ENCODE results near the gene EFNA5. TPM values are rescaled to one million over a fixed set of nuclear protein-coding genes. Genes with fewer than 3 reads are reported as not detected.

EFNA5 gene
- total RNA-seq, 1 donor from 2014 or later, result 0.23 TPM

DNA sequence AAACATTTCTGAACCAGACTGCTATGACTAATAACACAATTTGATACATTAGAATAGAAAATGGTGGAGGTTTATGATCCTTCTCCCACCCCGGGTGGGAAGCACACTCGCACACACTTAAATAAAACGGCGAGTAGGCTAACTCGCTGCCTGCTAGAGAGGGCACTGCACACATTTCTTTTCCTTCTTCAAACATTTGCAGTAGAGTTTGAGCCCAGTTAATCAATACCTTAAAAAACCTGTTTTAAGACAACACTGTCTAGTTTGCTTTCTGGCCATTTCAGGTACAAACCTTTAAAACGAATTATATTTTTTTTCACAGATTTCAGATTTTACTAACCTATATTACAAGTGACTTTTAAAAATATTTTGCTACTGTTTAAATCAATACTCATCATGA is 63.5 kb downstream of the EFNA5 start:
- intact Hi-C loops (cut with micrococcal nuclease), result loop anchor here (10.0 kb wide), 1 partner anchor 138 kb away; no protein-coding TSS in a partner anchor

DNA sequence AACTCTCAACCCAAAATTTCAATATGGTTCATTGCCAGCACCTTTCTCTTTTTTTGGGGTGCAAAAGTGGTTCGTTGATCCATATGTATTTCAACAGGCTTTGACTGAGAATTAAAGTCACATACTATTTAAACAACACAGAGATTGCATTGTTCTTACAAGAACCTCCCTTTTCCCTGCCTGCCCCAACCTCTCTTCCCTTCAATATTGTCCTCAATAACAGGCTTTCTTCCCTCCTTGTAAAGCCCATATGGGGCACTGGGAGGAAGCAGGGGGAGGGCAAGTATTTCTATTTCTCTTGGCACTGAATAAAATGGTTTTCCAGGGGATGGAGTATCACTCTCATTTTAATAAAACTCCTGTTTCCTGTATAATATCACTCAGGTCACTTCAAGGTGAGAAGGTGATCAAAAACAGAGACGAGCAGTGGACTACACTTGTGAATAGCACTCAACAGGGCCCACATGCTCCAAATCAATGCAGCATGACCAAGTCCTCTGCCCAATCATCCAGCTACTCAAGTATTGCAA is 65.1 kb downstream of the EFNA5 start:
- intact Hi-C loops (cut with micrococcal nuclease), result loop anchor here (10.0 kb wide), 1 partner anchor 139 kb away; no protein-coding TSS in a partner anchor

DNA sequence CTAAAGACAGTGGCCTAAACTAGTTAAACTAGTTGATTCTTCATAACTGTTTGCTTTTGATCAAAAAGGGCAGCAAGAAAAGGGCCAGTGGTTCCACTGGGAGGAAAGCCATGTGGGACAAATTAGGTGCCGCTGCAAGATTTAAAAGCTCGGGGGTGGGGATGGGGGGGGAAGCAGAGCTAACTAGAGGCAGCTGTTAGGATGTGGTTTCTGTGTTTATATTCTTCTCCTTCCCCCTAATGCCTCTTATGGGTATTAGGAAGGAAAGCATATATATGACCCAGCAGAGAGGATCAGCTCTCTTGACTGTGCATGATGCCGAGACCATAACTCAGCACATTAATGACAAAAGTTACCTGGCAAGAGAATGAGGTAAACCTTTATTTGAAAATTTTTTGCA is 65.7 kb downstream of the EFNA5 start:
- intact Hi-C loops (cut with micrococcal nuclease), result loop anchor here (10.0 kb wide), 1 partner anchor 140 kb away; no protein-coding TSS in a partner anchor

GRCh38 chr5:107604146-107604910 is 66.4 kb downstream of the EFNA5 start:
- intact Hi-C loops (cut with micrococcal nuclease), result loop anchor here (10.0 kb wide), 1 partner anchor 140 kb away; no protein-coding TSS in a partner anchor

GRCh38 chr5:107603349-107603748 is 67.4 kb downstream of the EFNA5 start:
- intact Hi-C loops (cut with micrococcal nuclease), result loop anchor here (10.0 kb wide), 1 partner anchor 141 kb away; no protein-coding TSS in a partner anchor

DNA sequence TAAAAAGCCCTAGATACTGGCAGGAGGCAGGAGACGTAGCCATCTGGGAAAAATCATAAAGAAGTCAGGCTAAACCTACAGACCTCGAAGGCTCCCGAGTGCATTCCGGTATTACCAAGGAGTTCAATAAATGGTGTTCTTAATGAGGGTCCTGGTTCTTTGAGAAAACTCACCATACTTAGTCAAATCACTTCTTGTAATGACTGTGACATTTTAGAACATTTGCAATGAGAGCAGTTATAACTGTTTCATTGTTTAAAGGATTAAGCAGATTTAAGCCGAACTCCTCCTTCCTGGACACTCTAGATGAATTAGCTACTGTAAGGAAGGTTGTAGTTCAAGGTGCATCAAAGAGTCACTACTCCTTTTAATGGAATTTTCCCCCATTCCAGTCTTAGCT is 67.8 kb downstream of the EFNA5 start:
- intact Hi-C loops (cut with micrococcal nuclease), result loop anchor here (10.0 kb wide), 1 partner anchor 142 kb away; no protein-coding TSS in a partner anchor

DNA sequence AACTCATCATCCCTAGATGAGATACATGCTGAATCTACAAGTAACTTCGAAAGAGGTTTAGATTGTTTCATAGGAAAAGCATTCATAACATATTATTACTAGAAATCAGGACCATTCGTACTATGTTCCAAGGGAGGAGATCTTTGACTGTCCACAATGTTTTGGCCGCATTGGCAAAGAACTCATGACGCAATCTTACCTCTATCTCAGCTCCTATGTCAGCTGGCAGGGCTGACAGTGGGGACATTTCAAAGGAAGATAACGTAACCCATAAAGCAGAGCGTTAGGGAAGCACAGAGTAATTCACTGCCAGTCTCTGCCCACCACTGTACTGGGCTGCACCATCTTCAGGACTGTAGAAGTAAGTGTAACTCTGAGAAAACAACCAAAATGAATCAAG is 69.7 kb downstream of the EFNA5 start:
- intact Hi-C loops (cut with micrococcal nuclease), result loop anchor here (10.0 kb wide), 1 partner anchor 144 kb away; no protein-coding TSS in a partner anchor

- intact Hi-C loops (cut with micrococcal nuclease), result no loop called here
Observed at GRCh38 chr5:107598958-107599357, 71.8 kb downstream of the EFNA5 start.

DNA sequence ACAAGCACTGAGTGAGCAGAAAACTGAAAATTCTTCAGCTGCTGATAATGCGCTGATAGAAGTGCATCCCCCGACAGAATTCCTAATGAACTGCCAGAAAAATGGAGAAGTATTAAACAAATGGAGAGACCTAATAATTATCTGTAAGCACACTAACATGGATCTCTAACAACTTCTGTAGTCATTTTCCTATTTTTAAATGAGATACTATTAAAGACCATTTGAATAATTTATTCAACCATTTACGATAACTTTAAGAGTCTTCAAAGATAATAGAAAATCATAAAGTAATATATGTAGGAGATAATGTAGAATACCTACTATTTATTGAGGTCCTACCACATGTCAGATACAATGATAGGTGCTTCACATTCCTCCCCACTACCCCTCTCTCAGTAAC is 72.9 kb downstream of the EFNA5 start:
- intact Hi-C loops (cut with micrococcal nuclease), result no loop called here

DNA sequence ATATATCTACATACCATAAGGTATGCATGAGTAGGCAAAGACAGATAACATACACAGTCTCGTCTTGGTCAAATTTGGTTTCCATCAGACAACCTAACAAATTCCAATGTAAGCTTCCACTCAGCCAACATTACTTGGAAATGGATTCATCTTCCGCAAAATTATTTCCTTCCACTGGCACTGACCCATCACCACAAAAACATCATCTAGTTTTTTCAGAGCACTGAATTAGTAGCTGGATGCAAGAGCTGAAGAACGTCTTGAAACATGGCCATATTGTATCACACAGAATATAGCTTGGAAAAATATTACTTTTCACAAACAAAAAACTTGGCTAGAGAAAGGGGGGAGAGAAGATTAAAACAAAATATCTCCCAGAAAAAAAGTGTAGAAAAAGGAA is 73.5 kb downstream of the EFNA5 start:
- intact Hi-C loops (cut with micrococcal nuclease), result no loop called here

GRCh38 chr5:107594253-107595045 is 76.3 kb downstream of the EFNA5 start:
- intact Hi-C loops (cut with micrococcal nuclease), result no loop called here

DNA sequence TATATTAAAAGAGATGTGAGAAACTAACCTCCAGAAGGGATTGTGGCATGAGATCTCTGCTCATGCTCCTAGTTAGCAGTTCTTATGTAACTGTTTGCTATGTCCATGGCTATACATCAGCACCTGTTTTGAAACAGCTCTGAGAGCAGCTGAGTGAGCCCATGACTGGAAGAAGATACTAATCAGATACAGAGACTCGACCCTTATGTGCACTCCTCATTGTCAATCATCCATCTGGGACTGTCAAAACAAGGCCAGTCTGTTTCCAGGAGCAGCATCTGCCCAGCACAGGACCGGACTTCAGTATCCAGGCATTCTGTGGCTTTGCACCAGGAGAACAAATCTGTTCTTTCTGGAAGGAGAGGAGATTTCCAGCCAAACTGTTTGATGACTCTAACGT is 77.7 kb downstream of the EFNA5 start:
- intact Hi-C loops (cut with micrococcal nuclease), result no loop called here

DNA sequence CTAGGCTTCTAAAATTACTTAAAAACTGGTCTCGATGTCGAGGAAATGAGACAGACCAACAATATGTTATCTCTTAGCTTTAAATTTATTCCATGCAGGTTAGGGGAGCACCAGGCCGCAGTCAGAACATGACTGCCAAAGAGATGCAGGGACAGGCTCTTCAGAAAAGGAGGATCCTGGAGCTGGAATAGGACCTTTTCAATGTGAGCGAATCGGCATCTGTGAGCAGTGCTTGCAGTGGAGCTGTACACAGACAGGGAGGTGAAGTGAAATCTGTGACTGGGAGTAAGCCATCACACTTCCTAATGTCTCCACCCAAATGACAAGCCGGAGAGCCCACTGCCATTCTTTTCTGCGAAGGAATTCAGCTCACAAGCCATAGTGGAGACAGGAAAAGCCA is 78.2 kb downstream of the EFNA5 start:
- intact Hi-C loops (cut with micrococcal nuclease), result no loop called here

DNA sequence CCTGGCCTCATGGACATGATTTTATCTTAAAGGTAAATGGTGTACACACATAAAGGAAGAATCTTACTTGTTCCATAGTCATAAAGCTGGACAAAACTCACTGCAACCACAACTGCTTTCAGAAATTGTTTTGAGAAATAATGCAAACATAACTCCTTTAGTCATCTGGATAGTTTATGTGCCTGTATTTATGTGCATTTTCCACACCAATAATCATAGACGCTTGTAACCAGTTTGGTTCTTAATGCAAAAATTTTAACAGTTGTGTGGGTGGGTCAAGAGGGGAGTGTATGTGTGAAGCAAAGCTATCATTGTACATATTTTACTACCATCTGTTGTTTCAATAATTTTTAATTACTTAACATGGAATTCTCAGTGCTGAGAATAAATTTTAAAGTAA is 80.1 kb downstream of the EFNA5 start:
- intact Hi-C loops (cut with micrococcal nuclease), result no loop called here

DNA sequence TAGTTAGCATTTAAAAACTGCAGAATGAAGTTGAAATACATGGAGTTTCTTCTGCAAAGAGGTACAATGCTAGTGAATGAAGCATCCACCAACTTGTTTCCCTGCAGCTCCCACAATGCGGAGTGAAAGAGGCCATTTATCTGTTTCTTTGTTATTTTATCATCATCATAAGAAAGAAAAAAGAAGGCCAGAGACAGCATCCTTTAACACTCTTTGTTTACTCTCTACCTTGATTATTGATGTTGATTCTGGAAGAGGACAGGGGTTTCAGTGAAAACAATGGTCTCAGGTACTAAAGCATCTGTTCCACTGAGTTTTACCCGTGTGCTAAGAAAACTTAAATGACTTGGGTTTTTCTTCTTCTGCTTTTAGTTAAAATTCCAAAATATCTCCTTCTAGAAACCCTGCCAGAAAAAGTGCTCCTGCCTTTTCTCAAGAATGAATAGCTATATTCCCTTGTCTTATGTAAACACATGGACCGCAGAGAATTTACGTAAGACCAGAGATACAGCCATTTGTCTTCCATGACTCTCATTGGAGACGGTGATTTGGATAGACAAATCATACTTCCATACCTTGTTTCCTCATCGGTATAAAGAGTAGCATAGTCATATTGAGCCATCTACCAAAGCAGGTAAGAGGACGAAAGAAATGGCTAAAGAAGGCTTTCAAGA is 81.1 kb downstream of the EFNA5 start:
- intact Hi-C loops (cut with micrococcal nuclease), result no loop called here

DNA sequence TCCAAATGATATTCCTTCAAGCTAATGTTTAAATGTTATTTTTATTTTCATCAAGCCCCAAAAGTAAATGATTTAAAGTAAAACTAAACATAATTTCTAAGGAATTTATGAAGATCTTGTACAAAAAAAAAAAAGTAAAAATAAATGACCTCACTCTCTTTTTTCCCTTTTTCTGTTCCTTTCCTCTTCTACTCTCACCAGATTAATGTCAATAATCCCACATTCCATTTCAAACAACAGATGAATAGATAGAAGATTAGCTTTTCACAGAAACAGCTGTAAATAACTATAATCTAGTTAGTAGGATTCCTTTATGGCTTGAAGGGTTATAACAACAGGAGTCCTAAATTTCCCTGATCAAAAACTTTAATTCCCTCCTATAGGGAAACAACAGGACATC is 88.1 kb downstream of the EFNA5 start:
- intact Hi-C loops (cut with micrococcal nuclease), result no loop called here

- intact Hi-C loops (cut with micrococcal nuclease), result no loop called here
Observed at GRCh38 chr5:107580889-107581820, 89.6 kb downstream of the EFNA5 start.

DNA sequence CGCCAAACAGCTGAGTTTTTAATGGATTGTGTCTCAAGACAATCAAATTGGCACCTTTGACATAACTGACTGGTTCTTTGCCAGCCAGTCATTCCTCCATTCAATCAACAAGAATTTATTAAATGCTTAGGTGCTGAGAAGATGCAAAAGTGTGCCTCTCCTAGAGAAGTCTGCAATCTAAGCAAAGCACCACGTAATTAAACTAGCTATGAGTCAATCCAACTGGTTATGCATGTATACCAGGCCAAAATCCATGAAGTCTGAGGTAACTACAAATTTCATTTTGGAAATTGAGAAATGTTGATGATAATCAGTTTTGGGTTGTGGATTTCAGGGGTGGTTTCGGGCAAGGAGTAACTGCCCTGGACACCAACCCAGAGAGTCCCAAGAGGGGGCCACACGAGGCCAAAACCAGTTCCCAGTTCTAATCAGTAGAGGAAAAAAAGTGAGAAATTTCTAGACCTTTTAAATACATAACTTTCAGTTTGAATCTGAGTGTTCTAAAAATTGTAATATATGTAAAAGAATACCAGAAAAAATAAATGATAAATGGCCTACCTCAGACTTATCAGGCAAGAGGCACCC is 92.6 kb downstream of the EFNA5 start:
- intact Hi-C loops (cut with micrococcal nuclease), result loop anchor here (10.0 kb wide), 1 partner anchor 333 kb away; no protein-coding TSS in a partner anchor

GRCh38 chr5:107577394-107577950 is 93.3 kb downstream of the EFNA5 start:
- intact Hi-C loops (cut with micrococcal nuclease), result loop anchor here (10.0 kb wide), 1 partner anchor 333 kb away; no protein-coding TSS in a partner anchor

Measured in T-helper 2 cell treated with Interferon-gamma antibody and Interleukin-4, amounts not matched to agents 100 ng/mL and 5 ng/mL, for 36 hours (primary cell).